ENCODE data around the gene RBM26.

DNA sequence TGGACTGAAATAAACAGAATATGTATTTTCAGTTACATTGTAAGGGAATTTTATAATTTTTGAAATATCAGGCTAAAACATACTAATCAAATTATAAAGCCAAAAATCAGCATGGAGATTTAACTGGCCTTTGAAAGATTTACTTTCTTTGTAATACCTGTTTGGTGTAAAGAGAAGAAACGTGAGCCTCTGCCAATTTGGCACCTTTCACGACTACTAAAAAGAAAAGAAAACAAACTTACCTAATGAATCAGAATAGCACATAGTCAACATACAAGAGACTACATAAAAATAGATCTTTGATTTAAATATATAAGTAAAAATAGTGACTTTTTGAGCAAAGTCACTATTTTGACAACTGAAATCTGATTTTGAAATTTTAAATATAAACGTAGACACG, 87.4 kb downstream of the RBM26 start:
- TF ChIP-seq, protein P1, sequence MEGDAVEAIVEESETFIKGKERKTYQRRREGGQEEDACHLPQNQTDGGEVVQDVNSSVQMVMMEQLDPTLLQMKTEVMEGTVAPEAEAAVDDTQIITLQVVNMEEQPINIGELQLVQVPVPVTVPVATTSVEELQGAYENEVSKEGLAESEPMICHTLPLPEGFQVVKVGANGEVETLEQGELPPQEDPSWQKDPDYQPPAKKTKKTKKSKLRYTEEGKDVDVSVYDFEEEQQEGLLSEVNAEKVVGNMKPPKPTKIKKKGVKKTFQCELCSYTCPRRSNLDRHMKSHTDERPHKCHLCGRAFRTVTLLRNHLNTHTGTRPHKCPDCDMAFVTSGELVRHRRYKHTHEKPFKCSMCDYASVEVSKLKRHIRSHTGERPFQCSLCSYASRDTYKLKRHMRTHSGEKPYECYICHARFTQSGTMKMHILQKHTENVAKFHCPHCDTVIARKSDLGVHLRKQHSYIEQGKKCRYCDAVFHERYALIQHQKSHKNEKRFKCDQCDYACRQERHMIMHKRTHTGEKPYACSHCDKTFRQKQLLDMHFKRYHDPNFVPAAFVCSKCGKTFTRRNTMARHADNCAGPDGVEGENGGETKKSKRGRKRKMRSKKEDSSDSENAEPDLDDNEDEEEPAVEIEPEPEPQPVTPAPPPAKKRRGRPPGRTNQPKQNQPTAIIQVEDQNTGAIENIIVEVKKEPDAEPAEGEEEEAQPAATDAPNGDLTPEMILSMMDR (IDR thresholded peaks at IDR 0.05): no peak
- no peak for TF ChIP-seq ZFX (IDR thresholded peaks at IDR 0.05; ENCODE audit: borderline replicate concordance)
